HG03196 (cell line): ENCODE measurements around the gene GABPA.
A peak's percentile ranks its signal among the peaks of the same experiment; 100 is the strongest.
"Not testable (repeated sequence)": the region's sequence is repeated elsewhere in the genome, so short reads cannot be mapped to it uniquely, and the experiment has no call there.

Source experiments
- ATAC-seq: cut with Tn5 transposase; IDR thresholded peaks from one replicate; pipeline ENCODE4 v1.9.1; 2021; ENCODE audit not compliant: unreplicated experiment

GABPA gene

GRCh38 chr21:25735646-25736597 is 1.1 kb downstream of the GABPA start:
- ATAC-seq = peak; percentile 12

- no peak for ATAC-seq
Measured at GRCh38 chr21:25737421-25737820, 2.6 kb downstream of the GABPA start.

- ATAC-seq = no peak
Measured at GRCh38 chr21:25742900-25743299, 8.1 kb downstream of the GABPA start.

GRCh38 chr21:25744854-25745253 is 10.1 kb downstream of the GABPA start:
- ATAC-seq = no peak

GRCh38 chr21:25750085-25750484 is 15.3 kb downstream of the GABPA start:
- no peak for ATAC-seq

- no peak for ATAC-seq
Measured at GRCh38 chr21:25752416-25752815, 17.6 kb downstream of the GABPA start.

- no peak for ATAC-seq
Measured at GRCh38 chr21:25756190-25756932, 21.6 kb downstream of the GABPA start.

GRCh38 chr21:25757531-25757930 is 22.8 kb downstream of the GABPA start:
- ATAC-seq = no peak

- no peak for ATAC-seq
Measured at GRCh38 chr21:25759573-25759972, 24.8 kb downstream of the GABPA start.

- ATAC-seq = no peak
Measured at GRCh38 chr21:25760061-25760460, 25.3 kb downstream of the GABPA start.

- no peak for ATAC-seq
Measured at GRCh38 chr21:25760677-25761076, 25.9 kb downstream of the GABPA start.

GRCh38 chr21:25764065-25764464 is 29.3 kb downstream of the GABPA start:
- no peak for ATAC-seq

- ATAC-seq = no peak
Measured at GRCh38 chr21:25767921-25768320, 33.1 kb downstream of the GABPA start.

- no peak for ATAC-seq
Measured at GRCh38 chr21:25772686-25773085, 37.9 kb downstream of the GABPA start.

- no peak for ATAC-seq
Measured at GRCh38 chr21:25776440-25776839, 41.7 kb downstream of the GABPA start.

- not testable (repeated sequence) for ATAC-seq
Measured at GRCh38 chr21:25778126-25778875, 43.5 kb downstream of the GABPA start.

- no peak for ATAC-seq
Measured at GRCh38 chr21:25788677-25789076, 53.9 kb downstream of the GABPA start.

GRCh38 chr21:25790122-25790877 is 55.5 kb downstream of the GABPA start:
- ATAC-seq = no peak

GRCh38 chr21:25790878-25791204 is 56.1 kb downstream of the GABPA start:
- ATAC-seq = no peak

GRCh38 chr21:25791319-25791718 is 56.5 kb downstream of the GABPA start:
- ATAC-seq = no peak
